Renal cortex interstitium (tissue), 3 donors: ENCODE results near the gene EFCAB10. TPM values are rescaled to one million over a fixed set of nuclear protein-coding genes. Genes with fewer than 3 reads are reported as not detected.

Experiments used
- polyA plus RNA-seq, 3 donors: library from polyadenylated mRNA; unstranded; fragments of 120-200 nt; gene quantifications; one replicate each; pipeline ENCODE4 v1.2.1, GENCODE V29; 2013; ENCODE audit not compliant: insufficient read length in 3 of 3

The EFCAB10 gene
- polyA plus RNA-seq, 3 donors = 2.1 to 2.2 (median 2.2) TPM

Other genes starting within 250 kb of the EFCAB10 start
- gene SRPK2, start 192.6 kb downstream of the EFCAB10 start, polyA plus RNA-seq = 10 to 100 TPM; 47.1 to 49.8 (median 48.7) TPM
- 10 to 100 TPM; 18.3 to 24.9 (median 19.2) TPM for gene PUS7, start 59.2 kb downstream of the EFCAB10 start, polyA plus RNA-seq
- gene RINT1, start 49.3 kb downstream of the EFCAB10 start, polyA plus RNA-seq = 10 to 100 TPM; 19.3 to 27.7 (median 26.9) TPM